SU-DHL-6 (cell line): ENCODE results near the gene FAM83D.

Source experiments
- CTCF ChIP-seq: fragments of 200-600 bp; sonication (generic); IDR thresholded peaks from one replicate; pipeline ENCODE4 v1.5.1; 2017; ENCODE audit warnings: antibody characterized with exemption, mild to moderate bottlenecking, low read length, moderate library complexity; ENCODE audit not compliant: insufficient read depth, poor library complexity, severe bottlenecking
- EZH2phosphoT487 ChIP-seq: fragments of 200-600 bp; sonication (generic), shearing (Covaris generic); conservative IDR thresholded peaks from 2 replicates; pipeline ENCODE4 v1.6.1; 2018; ENCODE audit warnings: mild to moderate bottlenecking, antibody characterized with exemption, low read length, moderate library complexity, mixed read lengths

DNA sequence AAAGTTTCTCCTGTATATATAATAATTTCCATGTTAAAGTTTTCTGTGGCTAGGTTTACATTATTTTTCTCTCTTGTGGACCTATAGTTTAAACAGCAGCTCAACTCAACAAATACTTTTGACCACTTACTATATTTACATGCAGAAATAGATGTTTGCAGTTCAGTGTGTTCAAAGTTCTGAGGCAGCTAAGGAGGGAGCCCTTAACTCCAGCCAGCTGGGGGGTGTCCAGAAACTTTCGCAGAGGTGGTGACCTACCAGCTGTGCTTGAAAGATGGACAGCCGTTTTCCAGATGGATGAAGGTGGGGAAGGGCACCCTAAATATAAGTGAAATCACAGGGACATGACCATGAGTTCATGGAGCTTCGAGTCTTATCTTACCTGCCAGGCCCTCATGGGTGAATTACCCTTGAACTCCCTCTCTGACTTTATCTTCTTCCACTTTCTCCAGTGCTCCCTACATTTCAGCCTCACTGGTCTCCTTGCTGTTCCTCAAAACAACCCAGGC, 69.4 kb downstream of the FAM83D start:
- TF ChIP-seq CTCF (no peak), EZH2phosphoT487 (no peak)
